GM04503 (cell line): Measurements from ENCODE around the gene ZNF174.
A peak's percentile ranks its signal among the peaks of the same experiment; 100 is the strongest.

Source experiments
- DNase-seq: peaks from one replicate; pipeline ENCODE4 v3.0.0-alpha.2; 2012; ENCODE audit warnings: low read depth

The ZNF174 gene

GRCh38 chr16:3443108-3444031, 42.4 kb downstream of the ZNF174 start, which contains the start of the genes NAA60 and ZNF597:
NAA60 (plus strand) TSS chr16:3443680; CDS start chr16:3476228, 32,548 bp downstream.
ZNF597 (minus strand) TSS chr16:3443504; CDS start chr16:3443153, 351 bp downstream.
- DNase-seq = peak; percentile 75

- DNase-seq = peak; percentile 44
These were observed 43.0 kb downstream of the ZNF174 start for GRCh38 chr16:3444032-3444388.

- DNase-seq = no peak
These were observed 53.1 kb downstream of the ZNF174 start for GRCh38 chr16:3454093-3454492.

- no peak for DNase-seq
These were observed 53.7 kb downstream of the ZNF174 start for GRCh38 chr16:3454631-3455147.

- DNase-seq = no peak
These were observed 56.6 kb downstream of the ZNF174 start for GRCh38 chr16:3457434-3458252.

GRCh38 chr16:3458278-3458851, 57.4 kb downstream of the ZNF174 start:
- DNase-seq = no peak

GRCh38 chr16:3458852-3459361, 57.9 kb downstream of the ZNF174 start:
- no peak for DNase-seq
